IMR-90 (cell line): ENCODE data around the gene C2orf68. TPM values are rescaled to one million over a fixed set of nuclear protein-coding genes. Genes with fewer than 3 reads are reported as not detected.

Source experiments
- ATAC-seq: fragments of 200-7000 bp; cut with Tn5 transposase; 2 replicates; pipeline ENCODE4 v1.9.1; 2020; ENCODE audit warnings: low read depth, mild to moderate bottlenecking, moderate library complexity
- BruUV-seq: library from RNA; stranded (reverse); fragments of 400-500 nt; replicated peaks from 2 replicates; lab custom pipeline; 2021; lab: Mats Ljungman, UMichigan
- CTCF ChIA-PET: fragments of 300-600 bp; formaldehyde crosslinking; extraction: SDS; loops from one replicate; lab custom pipeline; 2021; ENCODE audit warnings: antibody characterized with exemption; lab: Yijun Ruan, JAX
- POLR2A ChIA-PET: fragments of 300-600 bp; sonication (Branson Sonifier 250); formaldehyde crosslinking; loops from one replicate; lab custom pipeline; 2022; ENCODE audit warnings: antibody characterized with exemption; ENCODE audit not compliant: unreplicated experiment; lab: Charles Lee
- DNase-seq: peaks from one replicate; pipeline ENCODE4 v3.0.0; 2013
- H2AFZ ChIP-seq: replicated peaks from 2 replicates; pipeline ENCODE3; 2013; ENCODE audit warnings: low read length, mild to moderate bottlenecking; ENCODE audit not compliant: poor library complexity
- H2AK5ac ChIP-seq: 2 replicates; pipeline ENCODE4 v1.6.1; 2013; ENCODE audit warnings: low read depth, low read length, inconsistent platforms
- H2AK9ac ChIP-seq: replicated peaks from 2 replicates; pipeline ENCODE3; 2013; ENCODE audit warnings: mild to moderate bottlenecking, low read depth, low read length, moderate library complexity; ENCODE audit not compliant: poor library complexity
- H2BK120ac ChIP-seq: 2 replicates; pipeline ENCODE4 v1.6.1; 2013; ENCODE audit warnings: low read depth, low read length, inconsistent platforms
- H2BK15ac ChIP-seq: 3 replicates; pipeline ENCODE4 v1.6.1; 2013; ENCODE audit warnings: low read depth, low read length, inconsistent platforms
- H2BK20ac ChIP-seq: 2 replicates; pipeline ENCODE4 v1.6.1; 2013; ENCODE audit warnings: low read depth, mild to moderate bottlenecking, inconsistent platforms, low read length, moderate library complexity
- H2BK5ac ChIP-seq: 2 replicates; pipeline ENCODE4 v1.6.1; 2013; ENCODE audit warnings: mild to moderate bottlenecking, low read depth, low read length, inconsistent platforms; ENCODE audit not compliant: poor library complexity, severe bottlenecking
- H3K14ac ChIP-seq: replicated peaks from 2 replicates; pipeline ENCODE4 v1.6.1; 2013; ENCODE audit warnings: low read depth, low read length, inconsistent platforms
- H3K18ac ChIP-seq: 2 replicates; pipeline ENCODE4 v1.6.1; 2013; ENCODE audit warnings: low read depth, low read length, control low read depth
- H3K23ac ChIP-seq: 2 replicates; pipeline ENCODE4 v1.6.1; 2013; ENCODE audit warnings: low read depth, low read length, inconsistent platforms
- H3K27ac ChIP-seq: 2 replicates; pipeline ENCODE4 v1.5.1; 2013; ENCODE audit warnings: mild to moderate bottlenecking, control low read depth, low read length; ENCODE audit not compliant: insufficient read depth
- H3K27me3 ChIP-seq: 2 replicates; pipeline ENCODE4 v1.6.1; 2013; ENCODE audit warnings: low read length; ENCODE audit not compliant: control insufficient read depth, insufficient read depth
- H3K36me3 ChIP-seq: 2 replicates; pipeline ENCODE4 v1.6.1; 2013; ENCODE audit warnings: low read length, mixed read lengths; ENCODE audit not compliant: control insufficient read depth, insufficient read depth
- H3K4ac ChIP-seq: 2 replicates; pipeline ENCODE4 v1.6.1; 2013; ENCODE audit warnings: low read depth, low read length, inconsistent platforms
- H3K4me1 ChIP-seq: 2 replicates; pipeline ENCODE4 v1.6.1; 2013; ENCODE audit warnings: low read length, mixed read lengths; ENCODE audit not compliant: control insufficient read depth, insufficient read depth
- H3K4me2 ChIP-seq: 2 replicates; pipeline ENCODE4 v1.6.1; 2013; ENCODE audit warnings: low read depth, mild to moderate bottlenecking, control low read depth, low read length, moderate library complexity
- H3K4me3 ChIP-seq: 2 replicates; pipeline ENCODE4 v1.5.1; 2013; ENCODE audit warnings: low read depth, mild to moderate bottlenecking, control low read depth, low read length, moderate library complexity; ENCODE audit not compliant: insufficient read depth
- H3K56ac ChIP-seq: 2 replicates; pipeline ENCODE4 v1.6.1; 2013; ENCODE audit warnings: low read length, inconsistent platforms; ENCODE audit not compliant: insufficient read depth; ENCODE audit errors: extremely low read depth
- H3K79me1 ChIP-seq, 2 experiments: 2 replicates each; pipeline ENCODE4 v1.6.1; 2013; ENCODE audit warnings: low read length in 2 of 2, inconsistent platforms in 1 of 2, low read depth in 1 of 2
- H3K9ac ChIP-seq: 2 replicates; pipeline ENCODE4 v1.6.1; 2013; ENCODE audit warnings: low read depth, low read length, control low read depth
- H3K9me1 ChIP-seq: 2 replicates; pipeline ENCODE4 v1.6.1; 2013; ENCODE audit warnings: low read length, inconsistent platforms; ENCODE audit not compliant: insufficient read depth
- H3K9me3 ChIP-seq: 2 replicates; pipeline ENCODE4 v1.6.1; 2013; ENCODE audit warnings: low read length; ENCODE audit not compliant: control insufficient read depth, insufficient read depth
- H4K20me1 ChIP-seq: 2 replicates; pipeline ENCODE4 v1.6.1; 2013; ENCODE audit warnings: low read length, inconsistent platforms; ENCODE audit not compliant: insufficient read depth
- H4K5ac ChIP-seq: 2 replicates; pipeline ENCODE4 v1.6.1; 2013; ENCODE audit warnings: mild to moderate bottlenecking, low read depth, low read length, control low read depth
- H4K8ac ChIP-seq, 2 experiments: 2 replicates each; pipeline ENCODE4 v1.6.1; 2013; ENCODE audit warnings: low read depth in 2 of 2, low read length in 2 of 2, control low read depth in 1 of 2, inconsistent platforms in 1 of 2
- H4K91ac ChIP-seq: 2 replicates; pipeline ENCODE4 v1.6.1; 2013; ENCODE audit warnings: low read depth, low read length, inconsistent platforms; ENCODE audit not compliant: insufficient read depth
- BHLHE40 ChIP-seq: fragments of 150-350 bp; IDR thresholded peaks from 2 replicates; pipeline ENCODE4 v1.6.1; 2016; ENCODE audit warnings: mild to moderate bottlenecking, low read depth, low read length
- CEBPB ChIP-seq: IDR thresholded peaks from 2 replicates; pipeline ENCODE4 v1.6.1; 2012; ENCODE audit warnings: low read depth, low read length, improper control_type of control experiment
- CHD1 ChIP-seq: IDR thresholded peaks from 2 replicates; pipeline ENCODE4 v1.6.1; 2012; ENCODE audit warnings: low read depth, low read length, improper control_type of control experiment
- CTCF ChIP-seq: conservative IDR thresholded peaks from 2 replicates; pipeline ENCODE4 v1.5.1; 2012; ENCODE audit warnings: mild to moderate bottlenecking, low read depth, low read length, improper control_type of control experiment
- ELK1 ChIP-seq: fragments of 150-350 bp; IDR thresholded peaks from 2 replicates; pipeline ENCODE4 v1.6.1; 2016; ENCODE audit warnings: low read depth, mild to moderate bottlenecking, low read length, moderate library complexity, borderline replicate concordance
- FOS ChIP-seq: fragments of 150-350 bp; IDR thresholded peaks from 2 replicates; pipeline ENCODE4 v1.6.1; 2016; ENCODE audit warnings: low read depth, low read length
- MAFK ChIP-seq: IDR thresholded peaks from 2 replicates; pipeline ENCODE4 v1.6.1; 2012; ENCODE audit warnings: low read depth, low read length, improper control_type of control experiment
- MAZ ChIP-seq: IDR thresholded peaks from 2 replicates; pipeline ENCODE4 v1.6.1; 2012; ENCODE audit warnings: low read depth, mild to moderate bottlenecking, low read length, improper control_type of control experiment, moderate library complexity, borderline replicate concordance
- MXI1 ChIP-seq: IDR thresholded peaks from 2 replicates; pipeline ENCODE4 v1.6.1; 2012; ENCODE audit warnings: low read depth, mild to moderate bottlenecking, low read length, moderate library complexity, borderline replicate concordance
- POLR2A ChIP-seq: IDR thresholded peaks from 2 replicates; pipeline ENCODE4 v1.6.1; 2012; ENCODE audit warnings: mild to moderate bottlenecking, low read depth, low read length
- RCOR1 ChIP-seq: IDR thresholded peaks from 2 replicates; pipeline ENCODE4 v1.6.1; 2012; ENCODE audit warnings: mild to moderate bottlenecking, low read length, improper control_type of control experiment; ENCODE audit not compliant: insufficient replicate concordance
- SMC3 ChIP-seq: fragments of 150-350 bp; IDR thresholded peaks from 2 replicates; pipeline ENCODE4 v1.6.1; 2016; ENCODE audit warnings: low read depth, mild to moderate bottlenecking, antibody characterized with exemption, low read length, moderate library complexity
- USF2 ChIP-seq: fragments of 150-350 bp; IDR thresholded peaks from 2 replicates; pipeline ENCODE4 v1.6.1; 2017; ENCODE audit warnings: mild to moderate bottlenecking, antibody characterized with exemption, low read length, low read depth
- WGBS, 2 experiments: methylation state at CpG; one replicate each; pipeline versions ENCODE4 v1.1.5 to v1.1.7; 2013; ENCODE audit warnings: missing lambda C conversion rate in 2 of 2; ENCODE audit not compliant: insufficient read length in 1 of 2; ENCODE audit errors: extremely low coverage in 2 of 2; 5-methylcytosine and 5-hydroxymethylcytosine counted together
- dilution Hi-C: fragments of 300-500 bp; cut with HindIII; formaldehyde crosslinking; loops from one replicate; pipeline ENCODE4 v1.14.3; 2018; ENCODE audit warnings: low sequenced_read_pairs; ENCODE audit not compliant: unreplicated experiment
- in situ Hi-C: fragments of 300-500 bp; cut with MboI; formaldehyde crosslinking; loops from 3 replicates; pipeline ENCODE4 v1.14.3; 2019; ENCODE audit warnings: low sequenced_read_pairs, inconsistent platforms, mixed read lengths
- intact Hi-C: fragments of 100-400 bp; cut with micrococcal nuclease; formaldehyde crosslinking; loops from 2 replicates; pipeline ENCODE4 v1.10.0; 2022
- polyA plus RNA-seq, 3 experiments: library from polyadenylated mRNA; depleted of rRNA; stranded (reverse); fragments of >200 nt; gene quantifications; 2 replicates each; pipeline ENCODE4 v1.2.3, GENCODE V29; 2012; ENCODE audit warnings: low replicate concordance in 1 of 3
- total RNA-seq: library from RNA; depleted of rRNA; stranded (reverse); fragments of >200 nt; gene quantifications from 2 replicates; pipeline ENCODE4 v1.2.3, GENCODE V29; 2012

C2orf68 gene
- total and polyA plus RNA-seq, 2 of the 4 experiments (the other 2 are of a cell fraction), result 6.8 to 10.1 TPM

- Histone ChIP-seq H3K27me3 (no peaks in the 10 kb centered on the region), H2BK20ac (peak overlapping the region; percentile 63), H3K4me3 (no peak overlapping the region), H2BK120ac (peak overlapping the region; percentile 77), H3K36me3 (no peaks in the 10 kb centered on the region), H4K5ac (peak overlapping the region; percentile 51), H4K8ac (peak overlapping the region; percentile 14 to 74; a peak in 3 of 4 replicates), H2BK5ac (peak overlapping the region; percentile 92), H3K4me2 (peak overlapping the region; percentile 17), H3K27ac (peak overlapping the region; percentile 38), H4K91ac (peak overlapping the region; percentile 77), H2BK15ac (peak overlapping the region; percentile 65; the same call in 2 of the 3 replicates), H3K18ac (peak overlapping the region; percentile 59; the same call in 1 of the 2 replicates), H3K9ac (peak overlapping the region; percentile 14; the same call in 1 of the 2 replicates), H3K23ac (peak overlapping the region; percentile 32), H2AK5ac (peak overlapping the region; percentile 93), H3K4ac (peak overlapping the region; percentile 80), H3K56ac (peak overlapping the region; percentile 43; the same call in 1 of the 2 replicates), H3K4me1 (peaks cover 29% of the 10 kb centered on the region), H2AFZ (peak overlapping the region; percentile 29), H3K14ac (peak overlapping the region; percentile 90), H3K9me1 (peaks cover 29% of the 10 kb centered on the region), H4K20me1 (peaks cover 7% of the 10 kb centered on the region; the same call in 1 of the 2 replicates), H2AK9ac (peak overlapping the region; percentile 77), H3K79me1 (peaks cover 25 to 76% of the 10 kb centered on the region in 2 experiments), H3K9me3 (no peaks in the 10 kb centered on the region)
- no TSS peak for BruUV-seq
- in situ Hi-C loops (no loop called here), dilution Hi-C loops (no loop called here), intact Hi-C loops (no loop called here)
- CTCF ChIA-PET, result no interaction called here
- POLR2A ChIA-PET, result interaction anchor here (0.6 to 1.3 kb wide), 2 partner anchors 23 to 170 kb away, joined by 3 read pairs; no protein-coding TSS in a partner anchor
- peak; percentile 76 for ATAC-seq
- DNase-seq, result peak; percentile 94
- 33% methylated on average over 5 of the region's 7 CpGs; no CpG with 5 or more reads in 1 of the 2 experiments for WGBS, 2 experiments
- TF ChIP-seq MAFK, result no peak
- TF ChIP-seq BHLHE40, result peak; percentile 25; the same call in 1 of the 2 replicates
- no peak for TF ChIP-seq MXI1
- no peak for TF ChIP-seq ELK1
- TF ChIP-seq CEBPB, result no peak
- TF ChIP-seq POLR2A, result no peak
- no peak for TF ChIP-seq USF2
- TF ChIP-seq CTCF, result no peak
- no peak; the same call in 1 of the 2 replicates for TF ChIP-seq MAZ
- no peak for TF ChIP-seq RCOR1
- no peak for TF ChIP-seq SMC3
- no peak for TF ChIP-seq CHD1
- TF ChIP-seq FOS, result 0 out of 2 replicates have a peak, but pooled peaks have one; percentile 33
Observed at GRCh38 chr2:85589982-85590791, 21.7 kb downstream of the C2orf68 start.
